Progenitor cell of endocrine pancreas (in vitro differentiated cells): ENCODE data around the gene TCP1. TPM values are rescaled to one million over a fixed set of nuclear protein-coding genes. Genes with fewer than 3 reads are reported as not detected.

Experiments
- DNase-seq: peaks from one replicate; pipeline ENCODE4 v3.0.0; 2021; ENCODE audit warnings: low spot score; ENCODE audit not compliant: unreplicated experiment
- H3K27ac Mint-ChIP-seq: 2 replicates; pipeline ENCODE4 v1.8.0; 2021; ENCODE audit warnings: mild to moderate bottlenecking, moderate library complexity, mixed read lengths
- H3K27me3 Mint-ChIP-seq: 2 replicates; pipeline ENCODE4 v1.8.0; 2021; ENCODE audit warnings: mixed read lengths
- H3K36me3 Mint-ChIP-seq: 2 replicates; pipeline ENCODE4 v1.8.0; 2022; ENCODE audit warnings: mixed read lengths; ENCODE audit not compliant: insufficient read depth
- H3K4me1 Mint-ChIP-seq: 2 replicates; pipeline ENCODE4 v1.8.0; 2021; ENCODE audit warnings: low read depth, mixed read lengths
- H3K4me3 Mint-ChIP-seq: 2 replicates; pipeline ENCODE4 v1.8.0; 2021; ENCODE audit warnings: low read depth, mild to moderate bottlenecking, moderate library complexity, mixed read lengths
- H3K9me3 Mint-ChIP-seq: 2 replicates; pipeline ENCODE4 v1.8.0; 2021; ENCODE audit warnings: low read depth, mixed read lengths
- CTCF ChIP-seq: fragments of 200-600 bp; sonication (generic); IDR thresholded peaks from one replicate; pipeline ENCODE4 v1.5.0; 2021; ENCODE audit warnings: antibody characterized with exemption, mild to moderate bottlenecking; ENCODE audit not compliant: unreplicated experiment
- total RNA-seq: library from RNA; stranded (reverse); gene quantifications from 2 replicates; pipeline ENCODE4 v1.2.1, GENCODE V29; 2021

The TCP1 gene
- total RNA-seq, 1 donor from 2014 or later = 218 TPM

- H3K27ac Mint-ChIP-seq = peak overlapping the region; percentile 94
- DNase-seq = no peak
- peaks cover 25% of the 10 kb centered on the region for H3K36me3 Mint-ChIP-seq
- no peaks in the 10 kb centered on the region for H3K9me3 Mint-ChIP-seq
- H3K27me3 Mint-ChIP-seq = no peaks in the 10 kb centered on the region
- no peak for TF ChIP-seq CTCF
- peaks cover 29% of the 10 kb centered on the region for H3K4me1 Mint-ChIP-seq
- peak overlapping the region; percentile 99 for H3K4me3 Mint-ChIP-seq
Measured at GRCh38 chr6:159788276-159788675, 1.1 kb downstream of the TCP1 start.

- Mint-ChIP-seq H3K36me3 (peaks cover 34% of the 10 kb centered on the region), H3K9me3 (no peaks in the 10 kb centered on the region), H3K4me1 (peaks cover 3% of the 10 kb centered on the region), H3K27ac (peak overlapping the region; percentile 53), H3K27me3 (no peaks in the 10 kb centered on the region), H3K4me3 (no peak overlapping the region)
- no peak for TF ChIP-seq CTCF
- no peak for DNase-seq
Measured at GRCh38 chr6:159778542-159779103, 10.8 kb downstream of the TCP1 start.

DNA sequence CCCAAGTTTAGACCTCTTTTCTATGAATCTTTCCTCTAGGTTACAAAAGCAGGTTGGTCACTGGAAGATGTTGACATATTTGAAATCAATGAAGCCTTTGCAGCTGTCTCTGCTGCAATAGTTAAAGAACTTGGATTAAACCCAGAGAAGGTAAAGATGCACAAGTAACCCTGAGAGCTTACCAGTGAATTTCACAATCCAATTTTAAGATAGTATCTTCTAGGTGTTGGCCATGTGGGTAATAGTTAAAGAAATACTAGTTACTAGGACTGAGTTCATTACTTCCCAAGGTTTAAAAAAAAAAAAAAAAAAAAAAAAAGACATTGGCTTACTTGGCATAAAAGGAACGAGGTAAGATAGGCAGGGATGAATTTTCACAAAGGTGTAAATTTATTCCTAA is 11.3 kb downstream of the TCP1 start:
- peaks cover 3% of the 10 kb centered on the region for H3K4me1 Mint-ChIP-seq
- H3K9me3 Mint-ChIP-seq = no peaks in the 10 kb centered on the region
- peaks cover 33% of the 10 kb centered on the region for H3K36me3 Mint-ChIP-seq
- H3K27me3 Mint-ChIP-seq = no peaks in the 10 kb centered on the region
- H3K4me3 Mint-ChIP-seq = no peak overlapping the region
- peak overlapping the region; percentile 53 for H3K27ac Mint-ChIP-seq
- DNase-seq = no peak
- no peak for TF ChIP-seq CTCF

GRCh38 chr6:159777240-159777904 is 12.0 kb downstream of the TCP1 start:
- H3K27ac Mint-ChIP-seq = peak overlapping the region; percentile 74
- no peak for TF ChIP-seq CTCF
- H3K4me3 Mint-ChIP-seq = no peak overlapping the region
- DNase-seq = no peak
- peaks cover 3% of the 10 kb centered on the region for H3K4me1 Mint-ChIP-seq
- no peaks in the 10 kb centered on the region for H3K27me3 Mint-ChIP-seq
- H3K36me3 Mint-ChIP-seq = peaks cover 27% of the 10 kb centered on the region
- H3K9me3 Mint-ChIP-seq = no peaks in the 10 kb centered on the region

- no peak for DNase-seq
- Mint-ChIP-seq H3K9me3 (peaks cover 5% of the 10 kb centered on the region), H3K4me1 (no peaks in the 10 kb centered on the region), H3K4me3 (no peak overlapping the region), H3K27ac (no peak overlapping the region), H3K36me3 (peaks cover 47% of the 10 kb centered on the region), H3K27me3 (no peaks in the 10 kb centered on the region)
- no peak for TF ChIP-seq CTCF
Measured at GRCh38 chr6:159772196-159772595, 17.2 kb downstream of the TCP1 start.
